ELF-1 (cell line): Measurements from ENCODE around the gene SUPT6H.
"Not testable (repeated sequence)": the region's sequence is repeated elsewhere in the genome, so short reads cannot be mapped to it uniquely, and the experiment has no call there.

Experiments used
- DNase-seq: peaks from one replicate; pipeline ENCODE4 v3.0.0-alpha.2; 2016; ENCODE audit warnings: low read depth, low spot score

Gene SUPT6H

DNA sequence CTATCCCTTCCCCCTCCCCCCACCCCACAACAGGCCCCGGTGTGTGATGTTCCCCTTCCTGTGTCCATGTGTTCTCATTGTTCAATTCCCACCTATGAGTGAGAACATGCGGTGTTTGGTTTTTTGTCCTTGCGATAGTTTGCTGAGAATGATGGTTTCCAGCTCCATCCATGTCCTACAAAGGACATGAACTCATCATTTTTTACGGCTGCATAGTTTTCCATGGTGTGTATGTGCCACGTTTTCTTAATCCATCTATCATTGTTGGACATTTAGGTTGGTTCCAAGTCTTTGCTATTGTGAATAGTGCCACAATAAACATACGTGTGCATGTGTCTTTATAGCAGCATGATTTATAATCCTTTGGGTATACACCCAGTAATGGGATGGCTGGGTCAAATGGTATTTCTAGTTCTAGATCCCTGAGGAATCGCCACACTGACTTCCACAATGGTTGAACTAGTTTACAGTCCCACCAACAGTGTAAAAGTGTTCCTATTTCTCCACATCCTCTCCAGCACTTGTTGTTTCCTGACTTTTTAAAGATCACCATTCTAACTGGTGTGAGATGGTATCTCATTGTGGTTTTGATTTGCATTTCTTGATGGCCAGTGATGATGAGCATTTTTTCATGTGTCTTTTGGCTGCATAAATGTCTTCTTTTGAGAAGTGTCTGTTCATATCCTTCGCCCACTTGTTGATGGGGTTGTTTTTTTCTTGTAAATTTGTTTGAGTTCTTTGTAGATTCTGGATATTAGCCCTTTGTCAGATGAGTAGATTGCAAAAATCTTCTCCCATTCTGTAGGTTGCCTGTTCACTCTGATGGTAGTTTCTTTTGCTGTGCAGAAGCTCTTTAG, 74.1 kb downstream of the SUPT6H start:
- not testable (repeated sequence) for DNase-seq

DNA sequence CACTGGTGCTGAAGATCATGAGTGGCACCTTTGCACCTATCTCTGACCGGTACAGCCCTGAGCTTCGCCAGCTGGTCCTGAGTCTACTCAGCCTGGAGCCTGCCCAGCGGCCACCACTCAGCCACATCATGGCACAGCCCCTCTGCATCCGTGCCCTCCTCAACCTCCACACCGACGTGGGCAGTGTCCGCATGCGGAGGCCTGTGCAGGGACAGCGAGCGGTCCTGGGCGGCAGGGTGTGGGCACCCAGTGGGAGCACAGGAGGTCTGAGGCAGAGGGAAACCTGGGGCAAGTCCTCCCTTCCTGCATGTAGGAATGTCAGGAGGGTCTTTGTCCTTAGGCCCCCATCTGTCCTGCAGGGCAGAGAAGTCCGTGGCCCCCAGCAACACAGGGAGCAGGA, 75.3 kb downstream of the SUPT6H start:
- no peak for DNase-seq

DNA sequence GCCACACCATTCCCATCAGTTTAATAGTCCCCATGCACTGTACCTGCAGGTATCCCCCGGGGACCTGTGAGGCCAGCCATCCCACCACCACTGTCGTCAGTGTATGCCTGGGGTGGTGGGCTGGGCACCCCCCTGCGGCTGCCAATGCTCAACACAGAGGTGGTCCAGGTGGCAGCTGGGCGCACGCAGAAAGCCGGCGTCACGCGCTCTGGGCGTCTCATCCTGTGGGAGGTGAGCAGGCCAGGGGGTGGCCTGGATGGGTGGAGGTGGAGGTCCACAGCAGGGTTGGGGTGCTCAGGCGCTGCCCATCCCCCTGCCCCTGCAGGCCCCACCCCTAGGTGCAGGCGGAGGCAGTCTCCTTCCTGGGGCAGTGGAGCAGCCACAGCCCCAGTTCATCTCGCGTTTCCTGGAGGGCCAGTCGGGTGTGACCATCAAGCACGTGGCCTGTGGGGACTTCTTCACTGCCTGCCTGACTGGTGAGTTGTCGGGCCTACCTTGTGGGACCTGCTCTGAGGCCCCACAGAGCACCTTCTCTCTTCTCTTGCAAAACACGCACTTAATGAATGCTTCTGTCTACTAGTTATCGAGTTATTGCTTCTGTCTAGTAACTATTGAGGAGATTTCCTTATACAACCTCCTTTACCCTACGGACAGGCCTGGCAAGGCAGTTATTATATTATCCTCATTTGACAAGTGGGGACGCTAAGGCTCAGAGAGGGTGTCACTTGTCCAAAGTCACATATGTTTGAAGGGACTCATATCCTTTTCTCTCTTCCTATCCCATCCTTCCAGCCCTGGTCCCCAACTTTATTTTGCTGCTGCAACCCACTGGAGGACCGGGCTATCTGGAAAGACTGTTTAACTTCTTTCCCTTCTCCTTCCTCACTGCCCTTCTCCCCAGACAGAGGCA, 76.0 kb downstream of the SUPT6H start:
- DNase-seq = no peak

DNA sequence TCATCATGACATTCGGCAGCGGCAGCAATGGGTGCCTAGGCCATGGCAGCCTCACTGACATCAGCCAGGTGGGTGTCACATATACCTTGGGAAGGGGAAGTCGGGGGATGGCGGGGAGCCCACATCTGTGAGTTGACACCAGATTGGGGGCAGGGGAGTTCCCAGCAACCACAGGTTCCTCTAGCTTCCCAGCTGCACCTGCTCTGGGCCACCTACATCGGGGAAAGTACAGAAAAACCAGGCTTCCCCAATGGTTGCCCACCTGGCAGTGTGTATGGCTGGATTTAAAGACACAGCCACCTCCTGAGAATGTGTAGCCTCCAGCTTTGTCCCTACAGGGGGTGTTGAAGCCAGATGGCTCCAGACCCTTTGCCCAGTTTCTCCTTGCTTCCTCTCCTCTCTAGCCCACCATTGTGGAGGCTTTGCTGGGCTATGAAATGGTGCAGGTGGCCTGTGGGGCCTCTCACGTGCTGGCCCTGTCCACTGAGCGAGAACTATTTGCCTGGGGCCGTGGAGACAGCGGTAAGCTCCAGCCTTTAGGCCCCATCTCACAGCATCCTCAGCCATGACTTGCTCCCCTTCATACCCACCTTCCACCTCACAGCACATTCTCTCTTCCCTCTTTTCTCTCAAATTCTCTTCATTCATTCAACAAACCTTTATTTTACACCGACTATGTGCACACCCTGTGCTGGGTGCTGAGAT, 76.8 kb downstream of the SUPT6H start:
- DNase-seq = no peak

DNA sequence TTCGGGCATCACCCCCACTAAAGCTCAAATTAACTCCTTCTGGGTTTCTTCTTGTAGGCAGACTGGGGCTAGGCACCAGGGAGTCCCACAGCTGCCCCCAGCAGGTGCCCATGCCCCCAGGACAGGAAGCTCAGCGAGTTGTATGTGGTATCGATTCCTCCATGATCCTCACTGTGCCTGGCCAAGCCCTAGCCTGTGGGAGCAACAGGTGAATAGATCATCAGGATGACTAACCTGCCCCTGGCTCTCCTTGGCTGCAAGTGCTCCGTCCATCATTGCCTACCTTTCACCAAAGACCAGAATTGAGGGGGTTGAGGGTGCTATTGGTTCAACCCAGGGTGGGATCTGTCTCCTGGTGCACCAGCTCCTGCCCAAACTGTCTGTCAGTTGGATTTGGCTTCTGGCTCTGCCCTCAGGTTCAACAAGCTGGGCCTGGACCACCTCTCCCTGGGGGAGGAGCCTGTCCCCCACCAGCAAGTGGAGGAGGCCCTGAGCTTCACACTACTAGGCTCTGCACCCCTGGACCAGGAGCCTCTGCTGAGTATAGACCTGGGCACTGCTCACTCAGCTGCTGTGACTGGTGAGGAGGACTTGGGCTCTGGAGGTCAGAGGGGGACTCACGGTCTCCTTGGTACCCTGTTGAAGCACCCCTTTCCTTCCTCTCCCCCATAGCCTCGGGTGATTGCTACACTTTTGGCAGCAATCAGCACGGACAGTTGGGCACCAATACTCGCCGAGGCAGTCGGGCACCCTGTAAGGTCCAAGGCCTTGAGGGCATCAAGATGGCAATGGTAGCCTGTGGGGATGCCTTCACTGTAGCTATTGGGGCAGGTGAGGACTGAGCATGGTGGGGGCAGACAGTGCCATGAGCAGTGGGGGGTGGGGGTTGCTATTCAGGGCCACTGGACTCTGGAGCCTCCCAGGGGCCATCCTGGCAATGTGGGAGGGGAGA, 78.7 kb downstream of the SUPT6H start:
- no peak for DNase-seq

DNA sequence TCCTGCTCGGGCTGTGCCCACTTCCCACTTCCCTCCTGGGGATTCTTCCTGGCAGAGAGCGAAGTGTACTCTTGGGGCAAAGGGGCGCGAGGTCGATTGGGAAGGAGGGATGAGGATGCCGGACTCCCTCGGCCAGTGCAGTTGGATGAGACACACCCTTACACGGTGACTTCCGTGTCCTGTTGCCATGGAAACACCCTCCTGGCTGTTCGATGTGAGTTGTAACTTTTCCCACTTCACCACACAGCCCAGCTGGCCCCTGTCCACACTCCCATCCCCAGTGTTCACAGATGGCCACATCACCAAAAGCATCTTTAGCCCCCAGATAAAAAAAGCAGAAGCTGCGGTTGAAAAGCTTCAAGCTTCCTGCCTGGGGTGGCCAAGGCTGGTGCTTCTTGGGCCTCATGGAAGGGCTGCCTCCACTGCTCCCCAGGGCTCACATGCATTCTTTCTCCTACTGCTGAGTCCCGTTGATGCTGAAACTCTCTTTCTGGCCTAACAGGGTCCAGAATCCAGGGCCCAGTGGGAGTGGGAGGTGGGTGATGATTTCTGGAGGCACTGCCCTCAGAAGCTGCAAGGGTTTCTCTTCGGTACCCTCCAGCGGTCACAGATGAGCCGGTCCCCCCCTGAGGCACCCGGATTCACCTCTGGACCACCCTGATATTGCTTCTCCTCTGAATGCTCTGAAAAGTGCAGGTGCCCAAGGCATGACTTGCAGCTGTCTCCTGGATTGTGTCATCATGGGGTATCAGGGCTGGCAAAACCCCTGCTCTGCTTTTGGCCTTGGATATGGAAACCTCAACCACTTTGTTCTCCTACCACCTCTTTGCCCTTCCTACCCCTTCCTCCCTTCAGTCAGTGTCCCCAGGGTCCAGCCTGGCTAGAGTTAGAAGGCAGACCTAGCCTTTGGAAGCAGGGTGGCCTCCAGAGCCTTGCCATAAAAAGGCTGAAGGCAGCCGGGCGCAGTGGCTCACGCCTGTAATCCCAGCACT, 79.6 kb downstream of the SUPT6H start:
- DNase-seq = no peak

DNA sequence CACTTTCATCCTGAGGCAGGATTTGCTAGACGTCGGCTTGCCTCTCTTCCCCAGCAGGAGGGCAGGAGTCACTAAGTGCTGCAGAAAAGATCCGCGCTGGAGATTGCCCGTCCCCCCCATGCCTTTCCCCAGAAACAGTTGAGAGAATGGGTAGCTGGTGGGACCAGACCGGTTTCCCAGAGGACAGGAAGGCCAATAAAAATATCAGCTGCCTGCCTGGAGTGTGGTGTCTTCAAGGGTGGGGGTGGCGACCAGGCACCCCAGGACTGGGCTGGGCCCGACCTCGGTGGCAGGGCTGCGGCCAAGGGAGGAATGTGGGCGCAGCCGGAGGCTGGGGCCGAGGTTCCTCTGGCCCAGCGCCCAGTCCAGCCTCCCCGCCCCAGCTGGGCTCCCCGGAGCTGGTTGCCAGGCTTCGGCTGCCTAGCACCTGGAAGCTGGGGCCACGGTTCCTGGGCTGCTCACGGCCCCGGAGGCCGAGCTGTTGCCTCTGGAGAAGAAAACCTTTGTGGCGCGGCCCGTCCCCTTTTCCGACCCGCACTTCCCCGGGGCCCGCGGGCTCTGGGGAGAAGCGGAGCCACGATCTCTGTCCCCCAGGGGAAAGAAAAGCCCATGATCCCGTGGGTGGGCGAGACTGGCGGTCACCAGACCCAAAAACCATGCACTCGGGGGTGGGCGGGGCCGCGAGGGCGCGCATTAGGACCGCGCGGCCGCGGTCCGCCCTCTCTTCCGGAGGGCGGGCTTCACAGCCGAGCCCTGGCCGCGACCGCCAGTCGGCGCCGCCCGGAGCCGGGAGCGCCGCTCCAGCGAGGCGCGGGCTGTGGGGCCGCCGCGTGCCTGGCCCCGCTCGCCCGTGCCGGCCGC, 81.5 kb downstream of the SUPT6H start, which contains the start of gene TRAF4:
TRAF4 (plus strand) TSS at position 769 of the 861 bp plus-strand sequence. CDS start 102 bp downstream, outside the sequence.
- peak; percentile 95 for DNase-seq

DNA sequence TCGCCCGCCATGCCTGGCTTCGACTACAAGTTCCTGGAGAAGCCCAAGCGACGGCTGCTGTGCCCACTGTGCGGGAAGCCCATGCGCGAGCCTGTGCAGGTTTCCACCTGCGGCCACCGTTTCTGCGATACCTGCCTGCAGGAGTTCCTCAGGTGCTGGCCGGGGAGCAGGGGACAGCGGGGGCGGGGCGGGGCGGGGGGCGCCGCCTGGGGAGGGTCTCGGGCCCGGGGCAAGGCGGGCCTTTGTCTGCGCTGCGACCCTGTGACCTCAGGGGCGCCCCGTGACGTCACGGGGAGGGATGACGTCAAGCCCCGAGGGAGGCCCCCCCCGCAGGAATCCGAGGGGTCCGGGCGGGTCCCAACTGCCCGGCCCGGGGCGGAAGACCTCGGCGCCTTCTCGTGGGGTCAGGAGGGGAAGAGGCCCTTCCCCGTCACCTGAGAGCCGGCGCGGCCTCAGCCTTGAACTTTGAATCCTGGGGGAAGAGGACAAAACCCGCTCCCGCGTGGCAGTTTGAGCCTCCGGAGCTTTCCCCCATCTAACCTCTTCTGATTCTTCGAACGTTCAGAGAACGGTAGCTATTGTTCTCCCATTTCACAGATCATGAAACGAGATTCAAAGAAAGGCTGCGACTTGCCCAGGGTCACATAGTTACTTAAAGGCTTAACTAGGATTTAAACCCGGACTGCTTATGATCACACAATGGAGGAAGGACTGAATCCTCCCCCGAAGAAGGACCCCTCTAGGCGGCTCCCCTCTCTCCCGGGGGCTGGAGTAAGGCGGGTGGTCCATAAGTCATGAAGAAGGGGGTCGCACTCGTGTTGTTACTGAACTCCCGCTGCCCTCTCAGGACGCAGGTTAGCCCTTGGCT, 82.3 kb downstream of the SUPT6H start:
- DNase-seq = peak; percentile 94

DNA sequence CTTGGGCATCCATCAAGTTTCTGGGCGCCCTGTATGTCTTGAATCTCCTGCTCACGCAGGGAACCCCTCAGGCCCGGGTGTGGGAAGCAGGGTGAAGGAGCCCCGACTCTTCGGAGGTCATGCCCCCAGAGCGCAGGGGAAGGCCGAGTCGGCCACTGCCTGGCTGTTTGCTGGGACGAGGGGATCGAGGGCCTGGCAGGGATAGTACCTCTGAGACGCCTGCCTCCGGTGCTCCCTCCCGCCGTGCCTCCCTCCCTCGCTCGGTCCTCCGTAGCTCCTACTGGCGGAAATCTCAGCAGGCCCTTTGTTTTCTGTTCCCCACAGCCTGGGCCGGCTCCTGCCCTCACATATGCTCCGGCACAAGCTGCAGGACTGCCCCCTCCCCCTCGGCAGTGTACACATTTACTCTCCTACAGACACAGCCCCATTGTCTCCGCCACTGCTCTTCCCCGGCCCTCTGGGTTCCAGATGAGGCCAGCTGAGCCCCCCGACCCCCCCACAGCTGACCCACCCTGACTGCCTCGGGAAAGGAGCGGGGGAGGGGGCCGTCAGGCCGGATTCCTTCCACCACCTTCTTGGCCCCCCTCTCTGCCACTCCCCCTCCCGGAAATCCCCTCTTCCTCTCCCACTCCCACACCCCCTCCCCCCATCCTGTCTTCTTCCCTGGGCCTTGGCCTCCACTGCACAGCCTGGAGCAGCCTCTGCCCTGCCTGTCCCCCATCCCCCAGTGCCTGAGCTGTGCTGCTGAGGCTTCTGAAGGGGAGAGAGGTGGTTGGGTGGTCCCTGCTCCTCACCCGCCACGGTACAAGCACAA, 83.2 kb downstream of the SUPT6H start:
- peak; percentile 90 for DNase-seq

DNA sequence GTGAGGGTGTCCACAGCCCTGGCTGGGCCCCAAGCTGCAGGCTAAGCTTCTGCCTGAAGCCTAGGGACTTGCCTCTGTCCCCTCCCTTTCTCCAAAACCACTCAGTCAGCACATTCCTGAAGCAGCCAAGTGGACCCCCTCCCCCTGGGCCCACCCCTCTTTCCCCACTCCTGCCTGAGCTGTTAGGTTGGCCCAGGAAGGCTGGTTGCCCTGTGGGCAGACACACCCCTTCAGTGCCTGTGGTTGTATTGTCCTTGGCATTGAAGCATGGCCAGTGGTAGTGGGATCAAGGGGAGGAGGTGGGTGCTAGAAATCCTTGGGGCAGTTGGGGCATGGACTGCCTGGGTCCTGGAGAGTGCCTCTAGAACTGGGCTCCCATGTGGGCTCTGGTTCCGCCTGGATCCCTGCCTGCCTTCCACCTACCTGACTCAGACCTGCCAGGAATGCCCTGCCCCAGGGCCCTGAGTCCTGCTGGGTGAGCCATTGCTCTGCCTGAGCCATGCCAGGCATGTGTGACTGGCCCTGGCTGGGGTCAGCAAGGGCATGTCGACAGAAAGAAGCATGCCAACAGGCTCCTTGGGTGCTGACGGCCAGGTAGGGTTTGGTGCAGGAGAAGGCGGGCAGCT, 83.9 kb downstream of the SUPT6H start:
- DNase-seq = peak; percentile 80

DNA sequence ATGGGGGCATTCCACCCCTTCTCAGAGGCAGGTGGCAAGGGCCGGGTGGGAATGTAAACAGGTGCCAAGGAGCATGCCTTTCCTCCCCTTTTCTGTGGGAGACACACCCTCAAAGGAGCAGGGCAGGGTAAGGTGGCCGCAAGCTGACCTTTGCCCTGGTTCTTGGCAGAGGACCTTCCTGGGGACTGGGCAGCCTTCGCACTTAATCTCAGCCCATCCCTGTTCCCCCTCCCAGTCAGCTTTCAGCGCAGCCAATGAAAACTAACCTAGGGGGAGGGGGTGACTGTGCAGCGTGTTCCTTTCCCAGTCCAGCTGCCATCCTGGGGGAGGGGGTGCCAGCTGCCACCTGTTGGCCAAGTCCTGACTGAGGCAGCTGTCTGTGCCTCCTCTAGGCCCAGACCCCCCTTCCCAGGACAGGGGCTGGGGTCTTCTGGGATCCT, 84.6 kb downstream of the SUPT6H start:
- no peak for DNase-seq

DNA sequence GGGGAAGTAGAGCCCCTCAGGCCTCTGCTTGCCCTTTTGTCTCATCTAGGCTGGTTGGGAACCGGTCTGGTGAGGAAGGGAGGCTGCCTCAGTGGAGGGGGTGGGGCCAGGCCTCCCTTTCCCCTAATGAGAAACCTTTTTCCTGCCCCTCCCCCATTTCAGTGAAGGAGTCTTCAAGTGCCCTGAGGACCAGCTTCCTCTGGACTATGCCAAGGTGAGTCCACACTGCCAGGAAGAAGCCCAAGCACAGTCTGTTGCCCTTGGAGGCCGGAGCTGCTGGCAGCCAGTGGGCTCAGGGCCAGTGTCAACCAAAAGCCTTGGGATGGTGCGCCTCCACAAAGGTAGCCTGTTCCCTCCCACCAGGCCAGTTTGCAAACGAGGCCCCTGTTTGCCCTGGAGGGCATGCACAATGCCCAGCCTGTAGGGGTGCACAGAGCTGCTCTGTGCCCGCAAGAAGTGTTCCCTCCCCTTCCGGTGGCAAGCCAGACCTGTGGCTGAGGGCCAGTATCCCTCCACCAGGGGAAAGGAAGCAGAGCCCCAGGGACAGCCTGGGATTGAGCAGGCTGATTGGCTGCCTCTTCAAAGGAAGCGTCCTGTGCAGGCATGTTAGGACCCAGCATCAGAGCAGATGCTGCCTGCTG, 85.2 kb downstream of the SUPT6H start:
- peak; percentile 96 for DNase-seq

DNA sequence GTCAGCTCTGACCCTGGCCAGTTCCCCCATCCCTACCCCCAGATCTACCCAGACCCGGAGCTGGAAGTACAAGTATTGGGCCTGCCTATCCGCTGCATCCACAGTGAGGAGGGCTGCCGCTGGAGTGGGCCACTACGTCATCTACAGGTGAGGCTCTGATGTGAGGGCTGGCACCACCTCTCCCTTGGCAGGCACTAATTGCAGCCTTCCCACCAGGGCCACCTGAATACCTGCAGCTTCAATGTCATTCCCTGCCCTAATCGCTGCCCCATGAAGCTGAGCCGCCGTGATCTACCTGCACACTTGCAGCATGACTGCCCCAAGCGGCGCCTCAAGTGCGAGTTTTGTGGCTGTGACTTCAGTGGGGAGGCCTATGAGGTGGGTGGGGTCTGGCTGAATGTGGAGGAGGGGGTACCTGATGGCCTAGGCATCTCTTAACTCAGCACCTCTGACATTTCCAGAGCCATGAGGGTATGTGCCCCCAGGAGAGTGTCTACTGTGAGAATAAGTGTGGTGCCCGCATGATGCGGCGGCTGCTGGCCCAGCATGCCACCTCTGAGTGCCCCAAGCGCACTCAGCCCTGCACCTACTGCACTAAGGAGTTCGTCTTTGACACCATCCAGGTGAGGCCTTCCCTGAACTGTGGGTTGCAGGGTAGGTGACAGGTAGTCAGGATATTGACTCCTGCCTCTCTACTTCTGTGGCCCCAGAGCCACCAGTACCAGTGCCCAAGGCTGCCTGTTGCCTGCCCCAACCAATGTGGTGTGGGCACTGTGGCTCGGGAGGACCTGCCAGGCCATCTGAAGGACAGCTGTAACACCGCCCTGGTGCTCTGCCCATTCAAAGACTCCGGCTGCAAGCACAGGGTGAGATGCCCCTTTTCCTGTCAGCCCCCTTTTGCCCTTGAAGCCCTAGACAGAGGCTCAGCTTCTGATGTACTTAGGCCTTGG, 86.1 kb downstream of the SUPT6H start:
- no peak for DNase-seq

DNA sequence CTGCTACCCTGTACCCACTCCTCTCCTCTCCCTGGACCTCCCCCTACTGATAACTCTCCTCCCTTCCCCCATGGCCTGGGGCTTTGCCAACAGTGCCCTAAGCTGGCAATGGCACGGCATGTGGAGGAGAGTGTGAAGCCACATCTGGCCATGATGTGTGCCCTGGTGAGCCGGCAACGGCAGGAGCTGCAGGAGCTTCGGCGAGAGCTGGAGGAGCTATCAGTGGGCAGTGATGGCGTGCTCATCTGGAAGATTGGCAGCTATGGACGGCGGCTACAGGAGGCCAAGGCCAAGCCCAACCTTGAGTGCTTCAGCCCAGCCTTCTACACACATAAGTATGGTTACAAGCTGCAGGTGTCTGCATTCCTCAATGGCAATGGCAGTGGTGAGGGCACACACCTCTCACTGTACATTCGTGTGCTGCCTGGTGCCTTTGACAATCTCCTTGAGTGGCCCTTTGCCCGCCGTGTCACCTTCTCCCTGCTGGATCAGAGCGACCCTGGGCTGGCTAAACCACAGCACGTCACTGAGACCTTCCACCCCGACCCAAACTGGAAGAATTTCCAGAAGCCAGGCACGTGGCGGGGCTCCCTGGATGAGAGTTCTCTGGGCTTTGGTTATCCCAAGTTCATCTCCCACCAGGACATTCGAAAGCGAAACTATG, 87.0 kb downstream of the SUPT6H start:
- no peak for DNase-seq
